ENCODE data around the gene PTPRN2. TPM values are rescaled to one million over a fixed set of nuclear protein-coding genes. Genes with fewer than 3 reads are reported as not detected.

Gene PTPRN2
- polyA plus RNA-seq, 6 donors from 2014 or later: 1.4 to 4.6 (median 3.8) TPM

GRCh38 chr7:158289761-158290523 is 297.7 kb downstream of the PTPRN2 start:
- Mint-ChIP-seq H3K27me3 (no peaks in the 10 kb centered on the region), H3K4me1 (no peaks in the 10 kb centered on the region), H3K9me3 (peaks cover 16 to 51% (median 29%) of the 10 kb centered on the region in 7 donors), H3K36me3 (peaks cover 4 to 7% of the 10 kb centered on the region in 2 donors), H3K27ac (no peak overlapping the region), H3K4me3 (no peak overlapping the region)
- ATAC-seq (ENCODE audit: low read depth in 2 of 2) (no peak), DNase-seq (no peak)

- Mint-ChIP-seq H3K27me3 (no peaks in the 10 kb centered on the region), H3K4me1 (no peaks in the 10 kb centered on the region), H3K36me3 (peaks cover 4 to 6% of the 10 kb centered on the region in 2 donors), H3K27ac (no peak overlapping the region), H3K9me3 (peaks cover 18 to 51% (median 29%) of the 10 kb centered on the region in 7 donors), H3K4me3 (no peak overlapping the region)
- DNase-seq (no peak), ATAC-seq (ENCODE audit: low read depth in 2 of 2) (no peak)
Observed at GRCh38 chr7:158289231-158289630, 298.4 kb downstream of the PTPRN2 start.

- Mint-ChIP-seq H3K4me1 (no peaks in the 10 kb centered on the region), H3K27me3 (no peaks in the 10 kb centered on the region), H3K4me3 (no peak overlapping the region), H3K9me3 (peaks cover 18 to 51% (median 29%) of the 10 kb centered on the region in 7 donors), H3K36me3 (peaks cover 4 to 6% of the 10 kb centered on the region in 2 donors), H3K27ac (no peak overlapping the region)
- ATAC-seq (ENCODE audit: low read depth in 2 of 2): no peak
- DNase-seq: no peak
Observed at GRCh38 chr7:158286210-158286609, 301.4 kb downstream of the PTPRN2 start.

GRCh38 chr7:158285383-158285770 is 302.2 kb downstream of the PTPRN2 start:
- Mint-ChIP-seq H3K4me3 (no peak overlapping the region), H3K9me3 (peaks cover 18 to 45% (median 27%) of the 10 kb centered on the region in 7 donors), H3K36me3 (peaks cover 4 to 6% of the 10 kb centered on the region in 2 donors), H3K27me3 (no peaks in the 10 kb centered on the region), H3K4me1 (no peaks in the 10 kb centered on the region), H3K27ac (no peak overlapping the region)
- DNase-seq: no peak
- ATAC-seq (ENCODE audit: low read depth in 2 of 2): no peak

- Mint-ChIP-seq H3K36me3 (peaks cover 4 to 5% of the 10 kb centered on the region in 2 donors), H3K4me3 (no peak overlapping the region), H3K9me3 (peaks cover 18 to 44% (median 26%) of the 10 kb centered on the region in 7 donors), H3K27ac (no peak overlapping the region), H3K27me3 (no peaks in the 10 kb centered on the region), H3K4me1 (no peaks in the 10 kb centered on the region)
- ATAC-seq (ENCODE audit: low read depth in 2 of 2) (no peak), DNase-seq (no peak)
Observed at GRCh38 chr7:158284617-158285382, 302.8 kb downstream of the PTPRN2 start.

GRCh38 chr7:158284121-158284520 is 303.5 kb downstream of the PTPRN2 start:
- Mint-ChIP-seq H3K36me3 (peaks cover 0 to 4% of the 10 kb centered on the region in 2 donors), H3K9me3 (peaks cover 13 to 38% (median 20%) of the 10 kb centered on the region in 7 donors), H3K27me3 (no peaks in the 10 kb centered on the region), H3K4me3 (no peak overlapping the region), H3K27ac (no peak overlapping the region), H3K4me1 (no peaks in the 10 kb centered on the region)
- DNase-seq (no peak), ATAC-seq (ENCODE audit: low read depth in 2 of 2) (no peak)

- no peak overlapping the region for H3K27ac Mint-ChIP-seq
- no peak overlapping the region for H3K4me3 Mint-ChIP-seq
- no peaks in the 10 kb centered on the region for H3K27me3 Mint-ChIP-seq
- H3K4me1 Mint-ChIP-seq: no peaks in the 10 kb centered on the region
- no peak for ATAC-seq (ENCODE audit: low read depth in 2 of 2)
- peaks cover 9 to 29% (median 13%) of the 10 kb centered on the region in 7 donors for H3K9me3 Mint-ChIP-seq
- DNase-seq: no peak
- H3K36me3 Mint-ChIP-seq: peaks cover 0 to 4% of the 10 kb centered on the region in 2 donors
Observed at GRCh38 chr7:158283016-158283974, 304.3 kb downstream of the PTPRN2 start.

- no peaks in the 10 kb centered on the region for H3K27me3 Mint-ChIP-seq
- H3K27ac Mint-ChIP-seq: no peak overlapping the region
Observed at GRCh38 chr7:158282461-158283001, 305.1 kb downstream of the PTPRN2 start.

GRCh38 chr7:158281441-158281840 is 306.2 kb downstream of the PTPRN2 start:
- H3K27ac Mint-ChIP-seq: no peak overlapping the region
- H3K4me3 Mint-ChIP-seq: no peak overlapping the region
- no peak for DNase-seq
- H3K9me3 Mint-ChIP-seq: peaks cover 2 to 11% (median 5%) of the 10 kb centered on the region in 7 donors
- ATAC-seq (ENCODE audit: low read depth in 2 of 2): no peak
- H3K36me3 Mint-ChIP-seq: peaks cover 0 to under 1% of the 10 kb centered on the region in 2 donors
- no peaks in the 10 kb centered on the region for H3K27me3 Mint-ChIP-seq
- no peaks in the 10 kb centered on the region for H3K4me1 Mint-ChIP-seq

More at GRCh38 chr7:158282461-158283001, 305.1 kb downstream of the PTPRN2 start:
- DNase-seq (no peak), ATAC-seq (ENCODE audit: low read depth in 2 of 2) (no peak)
- Mint-ChIP-seq H3K36me3 (peaks cover 0 to 4% of the 10 kb centered on the region in 2 donors), H3K4me1 (no peaks in the 10 kb centered on the region), H3K4me3 (no peak overlapping the region), H3K9me3 (peaks cover 9 to 22% (median 11%) of the 10 kb centered on the region in 7 donors)

- H3K9me3 Mint-ChIP-seq: peaks cover 0 to 7% (median 2%) of the 10 kb centered on the region in 7 donors
- ATAC-seq (ENCODE audit: low read depth in 2 of 2): no peak
- no peak overlapping the region for H3K4me3 Mint-ChIP-seq
- no peaks in the 10 kb centered on the region for H3K27me3 Mint-ChIP-seq
- no peaks in the 10 kb centered on the region for H3K4me1 Mint-ChIP-seq
- H3K27ac Mint-ChIP-seq: no peak overlapping the region
- DNase-seq: no peak
- H3K36me3 Mint-ChIP-seq: no peaks in the 10 kb centered on the region
Observed at GRCh38 chr7:158280448-158281144, 307.0 kb downstream of the PTPRN2 start.

GRCh38 chr7:158279539-158280447 is 307.8 kb downstream of the PTPRN2 start:
- no peak overlapping the region for H3K27ac Mint-ChIP-seq
- no peaks in the 10 kb centered on the region for H3K27me3 Mint-ChIP-seq
- no peak overlapping the region for H3K4me3 Mint-ChIP-seq
- H3K36me3 Mint-ChIP-seq: no peaks in the 10 kb centered on the region
- ATAC-seq (ENCODE audit: low read depth in 2 of 2) (no peak), DNase-seq (no peak)
- H3K9me3 Mint-ChIP-seq: peaks cover 0 to 2% (median 0%) of the 10 kb centered on the region in 7 donors
- H3K4me1 Mint-ChIP-seq: no peaks in the 10 kb centered on the region
